D341Med (cell line): ENCODE data around the gene DOC2B.
"Not testable (repeated sequence)": the region's sequence is repeated elsewhere in the genome, so short reads cannot be mapped to it uniquely, and the experiment has no call there.

ENCODE experiments used
- DNase-seq: peaks from one replicate; pipeline ENCODE4 v3.0.0; 2012; ENCODE audit warnings: low spot score

The DOC2B gene

GRCh38 chr17:189444-189843 lies 8.0 kb upstream of the DOC2B start:
- no peak for DNase-seq

- DNase-seq = peak; percentile 61
Measured at GRCh38 chr17:187130-187529, 5.7 kb upstream of the DOC2B start.

- no peak for DNase-seq
Measured at GRCh38 chr17:185445-186138, 4.1 kb upstream of the DOC2B start.

GRCh38 chr17:183021-183420 lies 1.6 kb upstream of the DOC2B start:
- no peak for DNase-seq

- DNase-seq = no peak
Measured at GRCh38 chr17:182050-182751, 751 bp upstream of the DOC2B start.

- DNase-seq = peak; percentile 43
Measured at GRCh38 chr17:180381-181244, 837 bp downstream of the DOC2B start.

- DNase-seq = no peak
Measured at GRCh38 chr17:179781-180380, 1.6 kb downstream of the DOC2B start.

- DNase-seq = no peak
Measured at GRCh38 chr17:179066-179432, 2.4 kb downstream of the DOC2B start.

- DNase-seq = peak; percentile 70
Measured at GRCh38 chr17:178292-179065, 3.0 kb downstream of the DOC2B start.

GRCh38 chr17:177762-178161 lies 3.7 kb downstream of the DOC2B start:
- DNase-seq = no peak

- DNase-seq = no peak
Measured at GRCh38 chr17:177155-177554, 4.3 kb downstream of the DOC2B start.

- DNase-seq = no peak
Measured at GRCh38 chr17:173166-173911, 8.1 kb downstream of the DOC2B start.

- no peak for DNase-seq
Measured at GRCh38 chr17:172401-172800, 9.0 kb downstream of the DOC2B start.

- DNase-seq = no peak
Measured at GRCh38 chr17:171871-172270, 9.6 kb downstream of the DOC2B start.

- DNase-seq = no peak
Measured at GRCh38 chr17:170130-170670, 11.2 kb downstream of the DOC2B start.

- not testable (repeated sequence) for DNase-seq
Measured at GRCh38 chr17:168614-169013, 12.8 kb downstream of the DOC2B start.

- no peak for DNase-seq
Measured at GRCh38 chr17:165939-166338, 15.5 kb downstream of the DOC2B start.

- DNase-seq = peak; percentile 71
Measured at GRCh38 chr17:164303-165235, 16.9 kb downstream of the DOC2B start.

GRCh38 chr17:163514-164098 lies 17.8 kb downstream of the DOC2B start:
- no peak for DNase-seq
